EH (cell line): ENCODE results near the gene CACHD1.
"Not testable (repeated sequence)": the region's sequence is repeated elsewhere in the genome, so short reads cannot be mapped to it uniquely, and the experiment has no call there.

Experiments
- DNase-seq: peaks from one replicate; pipeline ENCODE4 v3.0.0-alpha.2; 2015; ENCODE audit warnings: low read depth

The CACHD1 gene

GRCh38 chr1:64696879-64697278 lies 226.9 kb downstream of the CACHD1 start:
- DNase-seq = no peak

- no peak for DNase-seq
These were observed 229.4 kb downstream of the CACHD1 start for GRCh38 chr1:64699327-64699726.

- no peak for DNase-seq
These were observed 231.1 kb downstream of the CACHD1 start for GRCh38 chr1:64701071-64701470.

GRCh38 chr1:64701886-64702285 lies 232.0 kb downstream of the CACHD1 start:
- DNase-seq = peak; percentile 8

- not testable (repeated sequence) for DNase-seq
These were observed 232.7 kb downstream of the CACHD1 start for GRCh38 chr1:64702670-64703069.

GRCh38 chr1:64703600-64703999 lies 233.7 kb downstream of the CACHD1 start:
- DNase-seq = no peak

- no peak for DNase-seq
These were observed 235.7 kb downstream of the CACHD1 start for GRCh38 chr1:64705591-64705990.

- DNase-seq = no peak
These were observed 241.3 kb downstream of the CACHD1 start for GRCh38 chr1:64711266-64711665.

- DNase-seq = no peak
These were observed 242.1 kb downstream of the CACHD1 start for GRCh38 chr1:64712049-64712448.

- no peak for DNase-seq
These were observed 245.3 kb downstream of the CACHD1 start for GRCh38 chr1:64715186-64715585.

- DNase-seq = no peak
These were observed 251.2 kb downstream of the CACHD1 start for GRCh38 chr1:64721135-64721534.

- no peak for DNase-seq
These were observed 251.7 kb downstream of the CACHD1 start for GRCh38 chr1:64721576-64722145.

GRCh38 chr1:64727861-64728260 lies 257.9 kb downstream of the CACHD1 start:
- no peak for DNase-seq

- peak; percentile 39 for DNase-seq
These were observed 263.8 kb downstream of the CACHD1 start for GRCh38 chr1:64733581-64734286.

GRCh38 chr1:64734287-64734652 lies 264.3 kb downstream of the CACHD1 start:
- no peak for DNase-seq

GRCh38 chr1:64740687-64741086 lies 270.8 kb downstream of the CACHD1 start:
- not testable (repeated sequence) for DNase-seq
